GM04504 (cell line): ENCODE results near the gene ARHGAP15.

ENCODE experiments used
- DNase-seq: peaks from one replicate; pipeline ENCODE4 v3.0.0-alpha.2; 2012; ENCODE audit warnings: low read depth

ARHGAP15 gene

GRCh38 chr2:143344780-143345179, 215.6 kb downstream of the ARHGAP15 start:
- DNase-seq, result no peak

DNA sequence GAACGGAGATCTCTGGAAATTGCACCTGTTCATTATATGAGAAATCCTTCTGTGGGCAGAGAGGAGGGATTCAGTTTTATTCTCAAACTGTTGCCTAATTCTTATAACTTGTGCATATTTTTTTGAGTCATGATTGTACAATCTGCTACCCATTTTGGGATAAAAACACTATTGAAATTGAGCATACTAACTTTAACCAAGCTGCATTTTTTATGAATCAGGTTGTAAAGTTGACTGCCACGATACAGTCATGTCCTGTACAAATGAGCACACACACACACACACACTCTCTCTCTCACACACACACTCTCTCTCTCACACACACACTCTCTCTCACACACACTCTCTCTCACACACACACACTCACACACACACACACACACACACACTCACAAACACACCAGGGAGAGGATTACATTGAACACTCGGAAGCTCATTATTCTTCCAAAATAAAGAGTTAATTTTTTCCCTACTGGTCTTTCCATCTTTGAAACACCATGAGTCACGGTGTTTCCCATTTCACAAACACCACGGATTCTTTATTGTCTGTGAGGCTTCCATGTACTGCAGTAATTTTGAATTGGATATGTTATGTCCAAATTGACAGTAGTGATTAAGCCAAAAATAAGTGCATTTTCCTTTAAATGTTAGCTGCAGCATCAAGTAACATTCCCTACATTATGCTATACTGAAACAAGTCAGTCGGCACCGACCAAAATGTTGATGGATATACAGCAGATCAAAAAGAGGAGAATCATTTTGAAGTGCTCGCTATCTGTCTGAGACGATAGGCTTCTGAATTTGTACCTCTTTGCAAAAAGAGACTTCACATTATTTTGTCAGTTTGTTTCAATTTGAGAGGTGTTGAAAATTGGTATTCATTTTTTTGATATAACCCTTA, 216.9 kb downstream of the ARHGAP15 start:
- no peak for DNase-seq

DNA sequence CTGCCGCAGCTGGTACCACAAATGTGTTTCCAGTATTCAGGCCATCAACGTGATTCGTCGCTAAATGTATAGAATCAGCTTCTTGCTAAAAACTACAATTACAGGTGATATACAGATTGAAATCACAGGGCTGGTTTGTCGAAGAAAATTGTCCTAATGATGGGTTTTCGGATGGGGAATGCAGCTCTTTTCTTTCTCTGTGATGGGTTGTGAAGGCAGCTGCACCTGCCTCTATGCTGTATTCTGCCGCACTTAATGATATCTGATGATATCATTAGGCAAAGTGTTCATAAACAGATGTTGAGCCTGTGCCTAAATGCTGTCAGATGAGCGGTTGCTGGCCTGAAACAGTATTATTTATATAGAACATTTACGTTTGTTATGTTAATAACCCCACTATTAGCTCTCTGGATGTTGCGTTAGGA, 218.1 kb downstream of the ARHGAP15 start:
- DNase-seq, result no peak

- no peak for DNase-seq
Observed at GRCh38 chr2:143347901-143348414, 218.7 kb downstream of the ARHGAP15 start.

DNA sequence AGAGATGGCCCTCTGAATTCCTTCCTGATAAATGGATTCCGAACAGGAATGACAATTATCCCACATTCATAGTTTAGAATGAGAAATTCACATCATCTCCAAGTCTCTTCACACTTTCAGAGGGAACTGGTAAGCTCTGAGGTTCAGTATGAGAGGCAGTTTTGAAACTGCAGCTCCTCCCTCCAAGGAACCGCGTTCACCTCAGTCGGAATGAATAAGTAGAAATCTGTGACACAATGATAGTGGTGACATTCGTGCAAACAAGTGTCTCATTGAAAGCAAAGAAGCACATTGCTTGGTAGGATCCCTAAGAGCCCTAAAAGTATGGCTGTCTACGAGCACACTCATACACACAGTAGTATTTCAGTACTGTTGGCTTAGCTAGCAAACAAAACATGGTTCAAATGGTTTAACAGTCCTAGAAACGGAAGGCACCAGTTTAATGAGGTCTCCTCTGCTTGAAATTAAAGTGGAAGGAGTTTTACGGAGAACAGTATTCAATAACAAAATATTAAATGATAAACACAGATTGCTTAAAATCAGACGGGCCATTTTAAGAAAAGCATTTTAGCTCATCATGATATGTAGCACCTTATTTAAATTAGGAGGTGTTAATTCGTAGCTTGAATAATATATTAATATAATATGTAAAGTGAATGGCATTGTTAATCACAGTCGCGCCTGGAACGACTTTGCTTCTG, 225.0 kb downstream of the ARHGAP15 start:
- DNase-seq, result no peak

GRCh38 chr2:143355870-143356269, 226.7 kb downstream of the ARHGAP15 start:
- no peak for DNase-seq

- no peak for DNase-seq
Observed at GRCh38 chr2:143356336-143356735, 227.1 kb downstream of the ARHGAP15 start.

DNA sequence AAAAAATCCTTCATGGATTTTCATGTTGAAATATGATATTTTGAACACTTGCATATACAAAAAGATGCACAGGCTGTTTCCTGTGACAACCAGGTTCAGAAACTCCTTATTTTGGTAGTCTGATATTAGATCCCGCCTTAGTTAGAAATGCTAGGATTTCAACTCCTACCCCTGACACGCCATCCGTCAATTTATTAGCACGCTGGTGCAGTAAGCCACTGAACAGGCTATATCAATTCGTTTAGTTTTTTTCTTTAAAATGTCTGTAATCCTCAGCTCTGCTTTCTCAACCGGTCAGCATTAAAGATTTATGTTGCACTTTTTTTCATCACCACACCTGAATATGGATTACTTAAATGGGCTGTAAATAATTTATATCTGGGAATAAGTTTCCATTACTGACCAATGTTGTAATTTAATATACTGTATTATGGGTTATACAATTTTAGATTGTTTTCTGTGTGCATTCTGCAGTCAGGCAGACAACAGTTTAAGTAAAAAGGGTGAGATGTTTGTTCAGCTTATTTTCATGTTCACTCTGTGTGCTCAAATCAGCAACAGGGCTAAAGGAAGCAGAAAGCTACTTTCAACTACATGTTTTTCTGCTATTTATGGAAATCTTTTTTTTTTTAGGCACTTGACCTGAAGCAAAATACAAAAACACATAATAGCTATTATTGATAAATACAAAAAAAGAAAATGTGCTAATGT, 227.7 kb downstream of the ARHGAP15 start:
- no peak for DNase-seq

- no peak for DNase-seq
Observed at GRCh38 chr2:143357966-143358365, 228.7 kb downstream of the ARHGAP15 start.

GRCh38 chr2:143361346-143361745, 232.1 kb downstream of the ARHGAP15 start:
- no peak for DNase-seq

- no peak for DNase-seq
Observed at GRCh38 chr2:143371616-143372015, 242.4 kb downstream of the ARHGAP15 start.

- DNase-seq, result no peak
Observed at GRCh38 chr2:143375384-143375880, 246.2 kb downstream of the ARHGAP15 start.

DNA sequence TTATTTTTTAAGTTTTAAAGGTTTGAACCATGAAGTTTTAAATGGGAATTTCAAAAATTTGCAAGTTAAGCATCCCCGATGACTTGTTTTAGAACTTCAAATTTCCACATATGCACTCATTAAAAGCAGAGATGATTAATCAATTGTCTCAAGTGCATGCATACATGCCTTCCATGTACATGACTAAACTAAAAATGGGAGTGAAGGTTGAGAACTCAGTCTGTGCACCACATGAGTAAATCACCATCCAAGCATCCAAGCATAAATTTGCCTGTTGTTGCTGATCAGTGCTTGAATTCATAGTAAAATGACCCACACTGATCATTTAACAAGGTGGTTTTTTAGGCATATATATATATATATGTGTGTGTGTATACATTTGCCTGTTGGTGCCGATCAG, 249.8 kb downstream of the ARHGAP15 start:
- DNase-seq, result no peak

DNA sequence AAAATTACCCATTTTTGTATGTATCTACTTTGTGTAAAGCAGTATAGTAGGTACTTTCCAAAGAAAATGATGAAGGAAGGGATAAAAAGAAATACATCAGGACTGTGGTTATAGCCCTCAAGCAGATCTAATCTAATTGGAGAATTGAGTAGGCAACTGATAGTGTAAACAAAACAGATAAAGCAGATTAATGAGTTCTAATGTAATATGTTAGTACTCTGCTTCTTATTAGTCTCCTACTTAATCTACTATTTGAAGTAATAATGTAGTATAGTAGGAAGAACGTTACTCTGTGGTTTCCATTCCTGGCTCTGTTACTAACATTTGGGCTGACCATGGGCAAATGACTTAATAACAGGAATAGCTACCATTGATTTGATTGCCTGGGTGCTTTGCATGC, 250.7 kb downstream of the ARHGAP15 start:
- no peak for DNase-seq

DNA sequence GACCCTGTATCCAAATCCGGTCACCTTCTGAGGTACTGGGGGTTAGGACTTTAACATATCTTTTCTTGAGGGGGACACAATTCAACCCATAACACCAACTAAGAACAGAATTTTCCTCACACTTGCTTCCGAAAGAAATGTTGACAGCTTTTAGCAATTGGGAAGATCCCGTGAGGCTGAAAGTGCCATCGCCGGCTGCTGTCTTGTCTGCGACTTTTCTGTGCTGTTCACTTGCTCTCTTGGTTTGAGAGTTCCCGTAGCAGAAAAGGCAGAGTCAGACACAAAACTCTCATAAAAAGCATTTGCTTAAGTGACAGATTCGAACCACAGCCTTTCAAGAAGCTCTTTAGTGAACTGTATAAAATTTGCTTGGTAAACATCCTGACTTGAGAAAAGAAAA, 253.4 kb downstream of the ARHGAP15 start:
- no peak for DNase-seq

GRCh38 chr2:143383016-143383415, 253.8 kb downstream of the ARHGAP15 start:
- no peak for DNase-seq

DNA sequence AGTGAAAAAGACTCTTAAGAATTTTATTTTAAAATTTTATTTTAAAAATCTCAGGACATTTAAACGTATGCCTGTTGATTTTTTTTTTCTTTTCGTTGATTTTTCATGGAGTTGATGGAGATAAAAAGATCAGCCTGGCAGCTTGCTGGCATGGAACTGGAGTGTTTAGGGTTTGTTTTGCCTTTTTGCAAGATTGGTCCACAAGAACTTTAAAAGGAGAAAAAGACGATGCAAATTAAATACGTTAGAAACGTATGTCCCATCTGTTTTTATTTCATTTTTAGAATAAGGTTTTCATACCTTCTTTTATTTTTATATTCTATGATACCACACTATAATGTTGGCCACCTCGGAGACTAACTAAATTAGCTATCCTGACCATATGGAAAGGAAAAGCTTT, 254.9 kb downstream of the ARHGAP15 start:
- DNase-seq, result no peak

DNA sequence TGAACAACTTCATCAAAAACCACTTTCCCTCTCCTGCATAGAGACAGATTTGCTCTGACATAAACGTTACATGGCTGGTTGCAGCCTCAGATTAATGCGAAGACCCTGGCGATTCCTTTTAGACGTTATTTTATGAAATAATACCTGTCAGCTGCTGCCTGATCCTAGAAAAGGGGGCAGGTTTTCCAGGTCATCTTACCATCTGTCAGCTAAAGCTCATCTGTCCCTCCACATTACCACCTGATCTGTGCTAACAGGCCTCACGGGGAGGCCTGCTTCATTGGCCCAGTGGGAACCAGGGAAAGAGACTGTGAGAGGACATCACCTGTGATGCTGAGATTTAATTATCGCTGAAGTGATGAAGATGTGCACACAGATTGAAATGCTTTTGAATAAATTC, 261.0 kb downstream of the ARHGAP15 start:
- no peak for DNase-seq

- no peak for DNase-seq
Observed at GRCh38 chr2:143392358-143392757, 263.1 kb downstream of the ARHGAP15 start.

DNA sequence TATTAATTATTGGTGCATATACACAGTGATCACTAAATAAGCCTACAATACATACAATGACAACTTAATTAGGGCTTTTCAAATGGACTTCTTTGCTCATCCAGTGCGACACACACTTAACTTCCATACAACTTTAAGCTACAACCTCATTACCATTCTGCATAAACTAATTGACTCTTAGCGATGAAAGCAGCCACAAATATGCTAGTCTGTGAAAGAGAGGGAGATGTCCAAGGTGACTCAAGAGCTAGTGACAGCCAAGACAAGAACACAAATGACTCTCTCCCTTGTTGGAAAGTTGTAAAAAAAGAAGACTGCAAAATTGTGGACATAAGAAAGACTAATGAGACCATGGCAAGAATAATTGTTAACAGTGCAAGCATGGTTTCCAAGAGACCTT, 264.8 kb downstream of the ARHGAP15 start:
- no peak for DNase-seq

DNA sequence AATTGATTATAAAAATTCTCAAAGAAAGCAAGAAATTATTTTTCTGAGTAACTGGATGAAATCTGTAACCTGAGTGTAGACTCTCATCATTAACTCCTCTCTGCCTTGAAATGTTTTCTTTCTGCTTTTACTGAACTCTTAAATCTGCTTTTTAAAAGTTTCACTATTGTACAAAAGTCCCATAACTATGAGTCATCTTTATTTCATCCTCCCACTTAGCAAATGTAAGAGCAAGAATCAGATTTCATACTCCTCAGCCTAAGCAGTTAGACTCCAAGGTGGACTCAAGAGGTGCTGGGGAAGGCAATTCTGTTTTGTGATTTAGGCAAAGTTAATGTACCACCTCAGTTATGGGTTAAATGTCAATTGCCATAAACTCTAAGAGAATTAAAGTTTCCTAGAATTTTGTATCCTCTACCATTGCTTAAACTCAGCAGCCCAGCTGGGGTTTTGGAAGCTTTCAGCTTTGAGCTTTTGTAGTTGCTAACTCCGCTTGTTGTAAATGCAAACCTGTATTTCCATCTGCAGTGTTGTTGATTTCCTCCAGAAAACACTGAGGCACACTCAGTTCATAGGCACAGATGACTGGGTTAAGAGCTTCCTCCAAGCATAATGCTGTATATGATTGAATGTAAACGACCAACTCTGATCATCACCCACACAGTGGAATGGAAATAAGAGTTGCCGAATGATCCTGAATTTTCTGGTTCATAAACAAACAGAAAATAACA, 268.8 kb downstream of the ARHGAP15 start:
- no peak for DNase-seq

- DNase-seq, result no peak
Observed at GRCh38 chr2:143398781-143399180, 269.6 kb downstream of the ARHGAP15 start.
